WTC11 (cell line): ENCODE measurements around the gene STK10. TPM values are rescaled to one million over a fixed set of nuclear protein-coding genes. Genes with fewer than 3 reads are reported as not detected.

ENCODE experiments used
- ATAC-seq: fragments of 200-7000 bp; cut with Tn5 transposase; 2 replicates; pipeline ENCODE4 v1.10.0; 2021; ENCODE audit warnings: mild to moderate bottlenecking, moderate library complexity
- CTCF ChIA-PET: fragments of 300-600 bp; sonication (Branson Sonifier 250); formaldehyde crosslinking; loops from one replicate; lab custom pipeline; 2021; ENCODE audit warnings: antibody characterized with exemption; lab: Charles Lee
- POLR2A ChIA-PET: fragments of 350-600 bp; sonication (Branson Sonifier 250); formaldehyde crosslinking; loops from one replicate; lab custom pipeline; 2021; ENCODE audit warnings: antibody characterized with exemption; lab: Charles Lee
- DNase-seq: peaks from one replicate; pipeline ENCODE4 v3.0.0; 2021; ENCODE audit warnings: low spot score
- H3K27ac Mint-ChIP-seq: 2 replicates; pipeline ENCODE4 v1.8.0; 2021; ENCODE audit warnings: mixed read lengths
- H3K27me3 Mint-ChIP-seq: 2 replicates; pipeline ENCODE4 v1.8.0; 2021; ENCODE audit warnings: low read depth, mild to moderate bottlenecking, moderate library complexity, mixed read lengths
- H3K36me3 Mint-ChIP-seq: 2 replicates; pipeline ENCODE4 v1.8.0; 2021; ENCODE audit warnings: mixed read lengths
- H3K4me1 Mint-ChIP-seq: 2 replicates; pipeline ENCODE4 v1.8.0; 2022; ENCODE audit warnings: mixed read lengths
- H3K4me3 Mint-ChIP-seq: 2 replicates; pipeline ENCODE4 v1.8.0; 2021; ENCODE audit warnings: mild to moderate bottlenecking, moderate library complexity, mixed read lengths
- H3K9me3 Mint-ChIP-seq: 2 replicates; pipeline ENCODE4 v1.8.0; 2021; ENCODE audit warnings: mixed read lengths
- CDX4 ChIP-seq: fragments of 250-450 bp; sonication (Bioruptor Pico); IDR thresholded peaks from 2 replicates; pipeline ENCODE4 v1.9.0; 2021; ENCODE audit warnings: moderate library complexity, mild to moderate bottlenecking, inconsistent platforms, borderline replicate concordance
- ERG ChIP-seq: fragments of 250-450 bp; sonication (Bioruptor Pico); IDR thresholded peaks from 2 replicates; pipeline ENCODE4 v1.8.0; 2021; ENCODE audit warnings: mild to moderate bottlenecking
- FOXK1 ChIP-seq: sonication (generic); formaldehyde crosslinking; IDR thresholded peaks from 2 replicates; pipeline ENCODE4 v1.8.0; 2022; ENCODE audit warnings: mild to moderate bottlenecking, moderate library complexity, missing genetic modification reagents
- HMGXB4 ChIP-seq: sonication (generic); formaldehyde crosslinking; IDR thresholded peaks from 2 replicates; pipeline ENCODE4 v1.8.1; 2023; ENCODE audit warnings: mild to moderate bottlenecking, moderate library complexity, missing genetic modification reagents
- MXD4 ChIP-seq: fragments of 250-450 bp; sonication (Bioruptor Pico); IDR thresholded peaks from 2 replicates; pipeline ENCODE4 v1.8.0; 2021; ENCODE audit warnings: mild to moderate bottlenecking, moderate library complexity, borderline replicate concordance
- NFYB ChIP-seq: sonication (generic); formaldehyde crosslinking; conservative IDR thresholded peaks from 2 replicates; pipeline ENCODE4 v1.8.0; 2022; ENCODE audit warnings: low read depth, missing genetic modification reagents
- RORB ChIP-seq: fragments of 250-450 bp; sonication (Bioruptor Pico); IDR thresholded peaks from 2 replicates; pipeline ENCODE4 v1.9.0; 2021; ENCODE audit warnings: mild to moderate bottlenecking
- TEAD1 ChIP-seq: sonication (generic); formaldehyde crosslinking; IDR thresholded peaks from 2 replicates; pipeline ENCODE4 v1.8.0; 2022; ENCODE audit warnings: mild to moderate bottlenecking, missing genetic modification reagents
- USF1 ChIP-seq: sonication (generic); formaldehyde crosslinking; IDR thresholded peaks from 2 replicates; pipeline ENCODE4 v1.8.0; 2022; ENCODE audit warnings: mild to moderate bottlenecking, missing genetic modification reagents
- ZBTB43 ChIP-seq: sonication (generic); formaldehyde crosslinking; IDR thresholded peaks from 2 replicates; pipeline ENCODE4 v1.8.1; 2023; ENCODE audit warnings: mild to moderate bottlenecking, missing genetic modification reagents
- ZNF232 ChIP-seq: sonication (generic); formaldehyde crosslinking; IDR thresholded peaks from 2 replicates; pipeline ENCODE4 v1.8.0; 2022; ENCODE audit warnings: mild to moderate bottlenecking, missing genetic modification reagents
- ZNF532 ChIP-seq: fragments of 250-450 bp; sonication (Bioruptor Pico); IDR thresholded peaks from 2 replicates; pipeline ENCODE4 v1.9.0; 2021; ENCODE audit warnings: mild to moderate bottlenecking, borderline replicate concordance
- ZNF671 ChIP-seq: fragments of 250-450 bp; sonication (Bioruptor Pico); IDR thresholded peaks from 2 replicates; pipeline ENCODE4 v1.8.0; 2021; ENCODE audit warnings: mild to moderate bottlenecking
- ZSCAN18 ChIP-seq: fragments of 250-450 bp; sonication (Bioruptor Pico); IDR thresholded peaks from 2 replicates; pipeline ENCODE4 v2.1.2; 2022; ENCODE audit warnings: mild to moderate bottlenecking, moderate library complexity
- total RNA-seq: library from RNA; stranded (reverse); gene quantifications from 3 replicates; pipeline ENCODE4 v1.2.3, GENCODE V29; 2021

STK10 gene
- total RNA-seq, 1 experiment from 2014 or later: 20.5 TPM

GRCh38 chr5:171999100-171999499 is 188.9 kb downstream of the STK10 start:
- ChIA-PET POLR2A (no interaction called here), CTCF (interaction anchor here (3.6 kb wide), 1 partner anchor 87 kb away, joined by 16 read pairs; no protein-coding TSS in a partner anchor)
- no peaks in the 10 kb centered on the region for H3K27me3 Mint-ChIP-seq
- DNase-seq (no peak), ATAC-seq (no peak)
- no peak overlapping the region for H3K4me3 Mint-ChIP-seq
- H3K27ac Mint-ChIP-seq: no peak overlapping the region
- H3K9me3 Mint-ChIP-seq: no peaks in the 10 kb centered on the region
- H3K4me1 Mint-ChIP-seq: peaks cover 80% of the 10 kb centered on the region
- TF ChIP-seq RORB (CRISPR knock-in tag): no peak
- TF ChIP-seq TEAD1: no peak
- TF ChIP-seq ERG (CRISPR knock-in tag): no peak
- TF ChIP-seq ZNF671 (CRISPR knock-in tag): no peak
- no peak for TF ChIP-seq ZNF232
- TF ChIP-seq HMGXB4: no peak
- no peak for TF ChIP-seq USF1
- no peak for TF ChIP-seq NFYB (CRISPR knock-in tag)
- TF ChIP-seq ZSCAN18 (CRISPR knock-in tag): no peak
- no peak for TF ChIP-seq CDX4 (CRISPR knock-in tag)
- no peak for TF ChIP-seq ZNF532 (CRISPR knock-in tag)
- no peak for TF ChIP-seq ZBTB43
- no peak for TF ChIP-seq FOXK1 (CRISPR knock-in tag)
- no peak for TF ChIP-seq MXD4 (CRISPR knock-in tag)
- H3K36me3 Mint-ChIP-seq: peaks cover 9% of the 10 kb centered on the region; the same call in 1 of the 2 replicates
